HG02798 (cell line): ENCODE data around the gene TRIM9.

ENCODE experiments used
- ATAC-seq: cut with Tn5 transposase; IDR thresholded peaks from one replicate; pipeline ENCODE4 v1.9.1; 2021; ENCODE audit warnings: mild to moderate bottlenecking; ENCODE audit not compliant: unreplicated experiment, poor library complexity

TRIM9 gene

DNA sequence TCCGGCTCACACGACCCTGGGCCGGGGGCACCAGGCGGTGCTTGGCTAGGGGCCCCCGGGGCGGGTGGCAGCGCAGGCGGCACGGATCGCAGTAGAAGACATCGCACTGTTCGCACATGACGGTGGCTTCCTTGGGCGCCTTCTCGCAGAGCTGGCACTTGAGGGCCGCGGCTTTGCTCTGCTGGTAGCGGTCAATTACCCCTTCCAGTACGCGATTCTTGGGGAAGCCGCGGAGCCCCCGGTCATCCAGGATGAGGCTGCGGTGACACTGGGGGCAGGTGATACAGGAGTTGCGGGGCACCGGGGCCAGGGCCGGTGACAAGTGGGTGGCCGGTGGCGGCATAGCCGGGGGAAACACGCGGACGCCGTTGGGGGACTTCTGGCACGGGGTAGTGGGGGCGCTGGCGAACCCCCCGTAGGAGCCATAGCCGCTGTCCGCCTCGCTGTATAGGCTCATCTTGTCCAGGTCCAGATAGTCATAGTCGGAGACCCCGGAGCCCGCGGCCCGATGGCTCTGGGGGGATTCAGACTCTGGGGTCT is 553 bp downstream of the TRIM9 start:
- ATAC-seq = no peak

DNA sequence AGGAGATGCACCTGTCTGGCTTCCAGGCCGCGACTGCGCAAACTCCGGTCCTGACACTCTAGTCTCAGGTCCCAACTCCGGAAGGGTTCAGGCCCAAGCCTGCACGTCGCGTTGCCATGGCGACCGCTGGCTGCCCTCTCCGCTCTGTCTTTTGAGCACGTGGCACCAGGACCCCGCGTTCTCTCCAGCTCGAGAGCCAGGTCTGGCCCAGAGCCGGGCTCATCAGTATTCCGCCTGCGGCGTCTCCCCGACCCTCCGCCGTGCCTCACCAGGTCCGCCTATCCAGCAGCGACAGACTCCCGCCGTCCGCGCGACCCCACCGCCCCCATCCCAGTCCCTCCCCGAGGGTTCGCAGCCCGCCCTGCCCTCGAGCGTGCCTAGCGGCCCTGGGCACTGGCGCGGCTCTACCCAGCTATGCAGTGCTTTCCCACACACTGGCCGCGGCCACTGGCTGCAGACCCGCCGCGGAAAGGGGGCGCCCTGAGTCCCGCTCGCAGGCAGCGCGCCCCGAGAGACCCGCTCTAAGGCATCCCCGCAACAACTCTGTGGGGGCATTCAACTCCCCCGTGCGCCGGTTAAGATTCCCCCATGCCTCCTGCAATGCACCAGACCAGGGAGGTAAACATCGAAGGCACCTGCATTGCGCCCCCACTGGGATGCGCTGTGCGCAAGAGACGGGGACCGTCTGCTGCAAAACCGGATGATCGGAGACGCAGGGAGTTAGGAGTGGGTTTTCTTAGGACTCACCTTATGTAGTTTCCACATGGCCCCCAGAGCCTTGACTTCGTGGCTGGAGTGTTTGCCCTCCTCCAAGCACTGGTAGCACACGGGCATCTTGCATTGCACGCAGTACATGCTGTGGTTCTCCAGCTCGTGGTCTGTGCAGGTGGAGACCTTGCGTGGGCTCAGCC is 1.3 kb downstream of the TRIM9 start:
- no peak for ATAC-seq

DNA sequence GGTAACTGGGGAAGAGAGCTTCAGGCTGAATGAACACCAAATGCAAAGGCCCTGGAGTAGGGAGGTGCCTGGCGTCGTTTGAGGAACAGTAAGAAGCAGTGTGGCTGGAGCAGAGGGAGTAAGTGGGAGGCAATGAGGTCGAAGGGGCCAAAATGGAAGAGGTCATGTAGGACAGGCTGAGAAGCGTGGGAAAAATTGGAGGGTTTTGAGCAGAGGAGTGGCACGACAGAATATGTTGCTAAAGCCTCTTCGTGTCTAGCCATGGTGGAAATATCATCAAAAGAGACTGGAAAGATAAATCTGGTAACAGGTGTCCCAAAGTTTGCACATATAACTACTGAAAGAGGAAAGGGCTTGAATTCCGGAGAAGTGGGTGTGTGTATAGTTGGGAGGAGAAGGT is 1.9 kb downstream of the TRIM9 start:
- ATAC-seq = no peak

DNA sequence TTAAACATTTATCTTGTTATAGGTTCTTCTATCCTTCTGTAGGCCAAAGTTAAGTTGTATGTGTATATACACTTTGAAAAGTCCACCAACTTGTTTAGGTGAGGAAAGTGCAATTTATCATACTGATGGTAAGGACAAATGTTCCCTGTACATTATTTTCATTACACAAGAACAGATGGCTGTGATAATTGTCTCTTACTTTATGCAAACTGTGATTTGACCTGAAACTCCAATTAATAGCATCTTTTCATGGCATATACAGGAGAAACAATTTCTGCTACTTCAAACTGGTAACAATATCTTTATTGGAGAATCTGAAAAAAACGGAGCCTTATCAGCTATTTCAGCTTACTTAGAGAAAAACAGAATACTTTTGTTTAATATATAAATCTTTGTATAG is 5.6 kb downstream of the TRIM9 start:
- ATAC-seq = no peak

DNA sequence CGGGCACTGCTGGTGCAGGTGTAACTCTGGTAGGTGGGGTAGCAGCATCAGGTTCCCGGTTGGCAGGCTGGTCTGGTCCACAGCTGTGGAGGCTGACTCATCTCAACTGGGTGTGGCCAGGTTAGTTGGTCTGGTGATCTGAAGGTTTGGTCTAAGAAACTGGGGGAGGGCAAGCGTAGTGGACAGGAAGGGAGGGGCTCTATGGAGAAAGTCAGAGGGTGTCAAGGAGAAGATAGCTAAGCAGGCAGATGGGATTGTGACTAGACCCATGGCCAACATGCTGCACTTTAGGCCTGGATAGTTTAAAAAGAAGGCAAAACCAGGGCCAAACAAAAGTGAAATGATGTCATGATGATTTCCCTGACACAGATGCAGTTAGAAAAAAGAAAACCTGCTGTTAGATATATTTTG is 7.9 kb downstream of the TRIM9 start:
- no peak for ATAC-seq

DNA sequence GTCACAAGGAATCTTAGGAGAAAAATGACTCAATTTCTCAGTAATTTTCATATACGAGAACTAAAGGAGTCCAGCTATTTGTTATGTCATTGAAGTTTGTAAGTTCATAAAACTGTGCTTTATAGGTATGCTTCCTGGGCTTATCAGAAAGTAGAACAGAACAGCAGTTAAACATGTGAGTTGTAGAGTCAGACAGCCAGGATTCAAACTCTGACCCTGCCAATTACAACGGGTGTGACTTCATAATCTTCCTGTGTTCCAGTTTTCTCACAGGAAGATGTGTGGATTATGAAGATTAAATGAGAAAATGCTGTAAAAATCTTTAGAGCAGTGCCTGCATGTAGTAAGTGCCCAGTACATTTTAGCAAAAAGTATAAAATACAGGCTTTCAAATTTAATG is 8.9 kb downstream of the TRIM9 start:
- ATAC-seq = no peak

DNA sequence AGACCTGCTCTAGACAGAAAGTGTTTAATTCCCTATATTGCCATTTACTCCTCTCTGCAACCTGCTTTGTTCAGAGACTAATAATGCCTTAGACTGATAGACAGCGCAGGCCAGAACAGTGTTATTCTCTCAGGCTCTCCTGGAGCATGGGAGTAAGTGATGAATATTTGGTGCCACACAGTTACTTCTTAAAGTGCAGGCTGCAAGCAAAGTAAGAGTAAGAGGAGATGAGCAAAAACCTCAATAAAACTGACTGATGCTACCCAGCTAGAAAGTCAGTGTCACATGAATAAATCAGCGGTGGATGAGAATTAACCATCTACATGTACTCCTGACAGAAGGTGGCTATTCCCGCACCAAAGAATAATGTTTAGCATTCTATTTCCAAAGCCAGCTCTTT is 9.9 kb downstream of the TRIM9 start:
- no peak for ATAC-seq

DNA sequence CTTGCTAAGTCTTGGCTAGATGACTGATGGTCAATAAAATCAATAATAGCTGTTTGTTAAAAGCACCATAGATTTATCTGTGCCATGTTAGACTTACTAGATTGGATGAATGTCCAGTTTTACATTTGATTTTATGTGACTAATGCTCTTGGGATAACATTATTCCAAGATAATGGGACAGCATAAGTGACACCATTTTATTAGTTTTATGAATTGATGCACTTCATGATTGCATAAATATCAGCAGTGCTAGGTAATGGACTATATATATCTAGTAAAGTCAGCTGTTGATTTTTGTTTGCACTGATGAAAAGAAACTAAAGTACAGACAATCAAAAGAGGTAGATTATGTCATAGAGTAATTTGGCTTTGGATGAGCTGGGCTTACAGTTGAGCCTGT is 10.4 kb downstream of the TRIM9 start:
- ATAC-seq = no peak

DNA sequence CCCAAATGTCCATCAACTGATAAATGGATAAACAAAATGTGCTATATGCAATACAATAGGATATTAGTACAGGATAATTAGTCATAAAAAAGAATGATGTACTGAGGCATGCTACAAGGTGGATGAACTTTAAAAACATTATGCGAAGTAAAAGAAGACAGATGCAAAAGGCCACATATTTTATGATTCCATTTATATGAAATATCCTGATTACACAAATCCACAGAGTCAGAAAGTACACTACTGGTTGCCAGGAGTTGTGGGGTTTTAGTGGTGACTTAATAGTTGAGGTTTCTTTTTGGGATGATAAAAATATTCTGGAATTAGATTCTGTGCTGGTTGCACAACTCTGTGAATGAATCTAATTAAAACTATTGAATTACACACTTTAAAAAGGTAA is 12.6 kb downstream of the TRIM9 start:
- ATAC-seq = no peak

DNA sequence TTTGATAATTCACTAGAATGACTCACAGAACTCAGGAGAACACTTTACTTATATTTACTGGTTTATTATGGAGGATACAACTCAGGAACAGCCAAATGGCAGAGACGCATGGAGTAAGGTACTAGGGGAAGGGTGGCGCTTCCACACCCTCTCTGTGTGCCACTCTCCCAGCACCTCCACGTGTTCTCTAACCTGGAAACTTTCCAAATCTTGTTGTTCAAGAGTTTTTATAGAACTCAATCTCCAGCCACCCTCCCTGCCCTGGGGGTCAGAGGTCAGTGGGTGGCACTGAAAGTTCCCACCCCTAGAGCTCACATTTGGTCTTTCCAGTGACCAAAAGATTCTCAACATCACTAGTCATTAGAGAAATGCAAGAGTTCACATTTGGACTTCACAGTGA is 13.2 kb downstream of the TRIM9 start:
- ATAC-seq = no peak

DNA sequence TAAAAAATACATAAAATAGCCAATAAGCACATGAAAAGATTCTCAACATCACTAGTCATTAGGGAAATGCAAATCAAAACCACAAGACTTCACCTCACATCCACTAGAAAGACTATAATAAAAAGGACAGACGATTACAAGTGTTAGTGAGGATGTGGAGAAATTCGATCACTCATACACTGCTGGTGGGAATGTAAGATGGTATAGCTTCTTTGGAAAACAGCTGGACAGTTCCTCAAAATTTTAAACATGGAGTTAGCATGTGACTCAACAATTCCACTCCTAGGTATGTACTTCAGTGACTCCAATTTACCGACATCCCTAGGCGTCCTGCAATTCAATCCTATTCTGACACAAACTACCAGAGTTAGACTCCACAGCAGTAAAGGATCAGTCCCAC is 13.7 kb downstream of the TRIM9 start:
- ATAC-seq = no peak

DNA sequence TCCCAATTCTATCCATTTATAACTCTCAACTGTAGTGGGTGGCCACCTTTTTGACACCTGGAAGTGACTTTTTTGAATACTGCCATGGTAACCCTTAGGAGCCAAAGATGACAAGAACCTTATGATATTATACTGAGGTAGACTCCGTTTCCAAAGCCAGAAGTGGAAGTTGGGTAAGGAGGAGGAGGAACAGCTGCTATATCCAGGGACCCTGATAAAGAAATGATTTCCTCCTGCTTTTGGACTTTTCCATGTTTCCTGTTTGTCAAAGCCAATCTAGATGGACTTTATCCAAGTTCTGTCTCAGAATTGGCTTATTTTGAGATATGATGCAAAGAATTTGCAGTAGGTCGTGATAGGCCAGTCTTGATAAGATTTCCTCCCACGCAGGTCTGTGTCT is 14.3 kb downstream of the TRIM9 start:
- no peak for ATAC-seq

DNA sequence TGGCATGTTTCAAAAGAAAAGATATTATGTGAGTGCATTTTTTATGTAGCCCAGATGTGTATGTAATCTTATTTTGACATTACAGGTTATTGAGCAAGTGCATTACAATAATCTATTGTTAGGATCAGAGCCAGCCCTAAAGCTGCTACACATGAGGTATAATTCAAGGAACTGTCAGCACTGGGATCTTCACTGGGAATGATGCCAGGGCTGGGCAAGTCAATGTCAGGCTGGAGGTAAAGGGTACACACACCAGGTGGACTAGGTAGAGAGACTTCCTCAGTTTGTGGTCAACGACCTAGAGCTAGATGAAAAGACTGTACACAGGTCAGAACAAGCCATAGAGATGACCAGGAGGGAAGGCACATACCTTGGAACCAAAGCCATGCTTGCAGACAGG is 15.4 kb downstream of the TRIM9 start:
- no peak for ATAC-seq

DNA sequence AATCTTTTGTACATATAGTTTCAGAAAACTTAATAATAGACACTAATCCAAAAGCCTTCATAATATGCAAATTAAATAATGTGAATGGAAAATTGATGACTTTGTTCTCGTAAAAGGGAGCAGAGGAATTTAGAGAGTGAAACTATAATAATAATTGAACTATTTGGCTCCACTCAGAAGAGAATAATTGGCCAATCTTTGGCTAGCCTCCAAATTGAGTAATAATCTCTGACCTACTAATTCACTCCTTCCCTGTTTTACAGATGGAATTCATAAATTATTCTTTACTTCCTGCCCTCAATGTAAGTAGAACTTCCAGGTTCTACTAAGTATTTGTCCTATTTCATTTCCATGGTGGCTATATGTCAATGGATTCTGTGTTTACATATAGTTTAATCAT is 15.8 kb downstream of the TRIM9 start:
- no peak for ATAC-seq

DNA sequence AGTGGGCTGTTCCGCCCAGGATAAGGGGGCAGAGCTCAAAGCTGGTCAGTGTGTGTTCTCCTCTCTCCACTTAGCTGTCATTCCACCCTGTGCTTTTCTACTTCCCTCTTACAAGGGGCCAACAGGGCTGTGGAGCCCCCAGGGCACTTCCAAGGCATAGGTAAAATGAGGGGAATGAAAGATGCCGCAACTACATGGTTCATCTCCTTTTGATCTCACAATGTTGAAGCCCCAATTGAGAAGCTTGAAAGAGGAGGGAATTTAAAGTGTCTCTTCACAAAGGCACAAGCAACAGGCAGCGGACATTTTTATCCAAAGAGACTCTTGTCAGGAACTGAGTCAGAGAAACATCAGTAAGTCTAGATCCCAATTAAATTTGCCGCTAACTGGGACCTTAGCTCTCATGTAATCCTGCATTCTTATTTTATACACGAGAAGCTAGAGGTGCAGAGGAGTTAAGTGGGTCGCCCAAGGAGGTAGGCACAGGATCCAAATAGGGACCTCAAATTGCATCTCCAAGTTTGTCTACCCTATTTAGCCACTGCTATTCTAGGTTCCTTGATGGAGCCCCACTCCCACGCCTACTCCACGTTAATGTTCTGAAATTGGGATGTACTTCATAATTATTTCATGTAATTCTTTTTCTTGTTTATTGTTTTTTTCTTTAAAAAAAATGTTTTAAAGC is 20.1 kb downstream of the TRIM9 start:
- no peak for ATAC-seq

DNA sequence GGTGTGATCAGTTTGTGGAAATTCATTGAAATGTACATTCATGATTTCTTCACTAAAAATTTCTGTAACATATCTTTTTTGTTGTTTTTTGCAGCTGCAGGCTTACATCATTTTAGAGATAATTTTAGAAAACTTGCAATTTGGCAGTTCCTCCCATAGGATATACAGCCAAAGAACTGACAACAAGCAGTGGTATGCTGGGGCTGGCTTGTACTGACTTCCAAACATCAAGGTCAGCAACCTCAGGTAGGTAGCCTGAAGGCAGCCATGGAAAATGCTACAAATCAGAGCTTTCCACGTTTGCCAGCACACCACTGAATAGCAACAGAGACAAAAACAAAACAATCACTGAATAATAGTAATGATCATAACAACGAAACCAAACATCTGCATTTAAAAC is 21.2 kb downstream of the TRIM9 start:
- no peak for ATAC-seq

DNA sequence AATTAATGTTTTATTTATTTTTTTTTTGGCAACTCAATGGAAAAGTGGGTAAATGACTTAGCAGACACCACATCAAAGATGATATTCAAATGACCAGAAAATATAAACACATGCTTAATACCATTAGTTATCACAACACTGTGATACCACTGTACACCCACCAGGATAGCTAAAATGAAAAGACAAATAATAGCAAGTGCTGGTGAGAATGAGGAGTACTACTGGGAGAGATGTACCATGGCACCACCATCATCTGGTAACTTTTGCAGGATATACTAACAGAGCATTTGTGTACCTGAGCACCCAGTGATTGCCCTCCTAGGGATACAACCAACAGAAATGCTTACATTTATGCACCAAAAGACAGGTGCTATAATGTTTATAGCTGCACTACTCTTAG is 21.9 kb downstream of the TRIM9 start:
- ATAC-seq = no peak

DNA sequence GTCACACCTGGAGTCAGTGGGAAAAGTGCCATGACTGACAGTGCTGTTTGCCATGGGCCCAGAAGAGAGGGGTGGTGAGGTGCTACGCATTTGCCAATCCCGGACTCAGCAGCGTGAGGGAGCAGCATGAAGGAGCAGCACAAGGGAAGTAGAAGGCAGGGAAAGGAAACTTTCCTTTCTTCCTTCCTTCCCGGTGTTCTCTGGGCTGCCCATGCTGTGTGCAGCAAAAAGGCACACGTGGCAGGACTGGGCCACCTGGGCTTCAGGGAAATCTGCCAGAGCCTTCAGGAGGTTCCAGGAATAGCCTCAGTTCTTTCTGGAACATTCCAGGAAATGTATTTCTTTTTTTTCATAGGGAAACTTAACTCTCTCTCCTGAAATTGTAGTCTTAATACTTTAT is 23.0 kb downstream of the TRIM9 start:
- no peak for ATAC-seq

DNA sequence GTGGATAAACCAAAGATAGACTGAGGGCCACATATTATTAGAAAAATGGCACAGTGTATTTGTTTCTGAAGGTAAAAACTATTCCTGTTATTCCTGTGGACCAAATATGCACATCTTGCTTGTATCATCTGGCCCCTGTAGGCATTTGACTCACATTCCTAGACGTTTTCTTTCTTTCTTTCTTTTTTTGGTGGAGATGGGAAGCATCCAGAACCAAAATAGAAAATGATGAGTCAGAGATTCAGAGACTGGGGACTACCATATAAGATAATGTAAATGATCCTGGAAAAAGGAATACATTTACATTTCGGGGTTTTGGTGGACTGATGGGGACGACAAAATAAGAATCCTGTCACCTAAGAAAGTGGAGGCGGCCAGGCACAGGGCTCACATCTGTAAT is 24.2 kb downstream of the TRIM9 start:
- ATAC-seq = no peak

DNA sequence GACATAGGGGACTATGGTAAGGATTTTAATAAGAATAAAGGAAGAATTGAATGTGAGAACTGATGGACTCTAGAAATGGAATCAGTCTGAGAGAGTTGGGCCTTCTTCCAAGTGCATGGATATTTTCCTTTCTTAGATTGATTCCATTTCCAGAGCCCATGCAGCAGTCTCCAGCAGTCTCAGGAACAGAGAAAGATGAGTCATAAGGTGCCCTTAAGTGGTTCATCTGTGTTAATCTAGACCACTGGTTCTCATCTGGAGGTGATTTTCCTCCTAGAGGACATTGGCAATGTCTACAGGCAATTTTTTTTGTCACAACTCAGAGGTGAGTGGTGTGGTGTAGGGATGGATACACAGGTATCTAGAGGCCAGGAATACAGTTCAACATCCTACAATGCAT is 25.9 kb downstream of the TRIM9 start:
- no peak for ATAC-seq

DNA sequence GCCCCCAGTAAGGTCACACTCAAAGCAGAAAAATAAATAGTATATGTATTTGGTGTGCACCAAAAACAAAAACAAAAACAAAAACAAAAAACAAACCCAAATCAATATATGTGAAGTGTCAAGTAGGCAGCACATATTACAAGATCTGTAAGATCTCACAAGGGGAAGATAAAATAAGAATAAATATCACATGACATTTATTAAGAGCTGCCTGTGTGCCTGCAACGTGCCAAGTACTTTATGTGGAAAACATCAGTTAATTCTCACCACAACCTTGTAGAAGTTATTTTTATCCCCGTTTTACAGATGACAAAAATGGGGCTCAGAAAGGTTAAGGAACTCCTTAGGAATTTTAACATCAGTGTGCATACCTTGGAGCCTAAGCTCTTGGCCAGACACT is 26.6 kb downstream of the TRIM9 start:
- ATAC-seq = no peak

DNA sequence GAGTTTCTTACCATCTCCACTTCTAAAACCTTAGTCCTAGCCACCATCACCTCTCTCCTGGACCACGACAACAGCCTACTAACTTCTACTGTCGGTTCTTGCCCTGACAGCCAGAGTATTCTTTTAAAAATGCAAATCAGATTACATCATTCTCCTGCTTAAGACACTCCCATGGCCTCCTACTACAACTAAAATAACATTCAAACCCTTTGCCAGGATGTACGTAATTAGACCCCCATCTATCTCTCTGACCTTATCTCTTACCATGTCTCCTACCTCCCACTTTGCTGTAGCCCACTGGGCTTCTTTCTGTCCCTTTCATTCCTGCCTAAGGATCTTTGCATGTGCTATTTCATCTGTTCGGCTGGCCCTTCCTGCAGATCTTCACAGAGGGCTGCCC is 27.6 kb downstream of the TRIM9 start:
- no peak for ATAC-seq
